GM19240 (cell line): ENCODE data around the gene CCDC191.
A peak's percentile ranks its signal among the peaks of the same experiment; 100 is the strongest.

Experiments used
- DNase-seq: peaks from one replicate; pipeline ENCODE4 v3.0.0; 2011; ENCODE audit warnings: low spot score; ENCODE audit not compliant: insufficient read length

CCDC191 gene

GRCh38 chr3:114056130-114057010, at the start of gene CCDC191, which contains the start of gene QTRT2:
TSS of gene CCDC191 (minus strand) at chr3:114056526. CDS start at chr3:114056466, 60 bp downstream.
TSS of gene QTRT2 (plus strand) at chr3:114056737. CDS start at chr3:114065258, 8,521 bp downstream.
- DNase-seq = peak; percentile 64

GRCh38 chr3:114104414-114104813, 48.1 kb upstream of the CCDC191 start:
- DNase-seq = no peak

GRCh38 chr3:114103858-114104257, 47.5 kb upstream of the CCDC191 start:
- no peak for DNase-seq

- DNase-seq = no peak
Observed at GRCh38 chr3:114103181-114103580, 46.9 kb upstream of the CCDC191 start.

- no peak for DNase-seq
Observed at GRCh38 chr3:114101101-114101500, 44.8 kb upstream of the CCDC191 start.

GRCh38 chr3:114095796-114096195, 39.5 kb upstream of the CCDC191 start:
- DNase-seq = no peak

- DNase-seq = no peak
Observed at GRCh38 chr3:114093596-114093995, 37.3 kb upstream of the CCDC191 start.

GRCh38 chr3:114093016-114093380, 36.7 kb upstream of the CCDC191 start:
- DNase-seq = no peak

GRCh38 chr3:114092151-114093015, 36.1 kb upstream of the CCDC191 start:
- no peak for DNase-seq

- no peak for DNase-seq
Observed at GRCh38 chr3:114089675-114090074, 33.3 kb upstream of the CCDC191 start.

GRCh38 chr3:114086356-114086755, 30.0 kb upstream of the CCDC191 start:
- DNase-seq = no peak

- no peak for DNase-seq
Observed at GRCh38 chr3:114083112-114083511, 26.8 kb upstream of the CCDC191 start.

- no peak for DNase-seq
Observed at GRCh38 chr3:114081037-114081436, 24.7 kb upstream of the CCDC191 start.

- no peak for DNase-seq
Observed at GRCh38 chr3:114080201-114080600, 23.9 kb upstream of the CCDC191 start.

- no peak for DNase-seq
Observed at GRCh38 chr3:114079761-114080160, 23.4 kb upstream of the CCDC191 start.

- no peak for DNase-seq
Observed at GRCh38 chr3:114078126-114078525, 21.8 kb upstream of the CCDC191 start.

- no peak for DNase-seq
Observed at GRCh38 chr3:114076711-114077110, 20.4 kb upstream of the CCDC191 start.

- no peak for DNase-seq
Observed at GRCh38 chr3:114071786-114072185, 15.5 kb upstream of the CCDC191 start.

- DNase-seq = no peak
Observed at GRCh38 chr3:114068336-114068735, 12.0 kb upstream of the CCDC191 start.

- DNase-seq = no peak
Observed at GRCh38 chr3:114067804-114068203, 11.5 kb upstream of the CCDC191 start.

- DNase-seq = no peak
Observed at GRCh38 chr3:114060906-114061655, 4.8 kb upstream of the CCDC191 start.
